Colonic mucosa (tissue), 4 donors: ENCODE measurements around the gene PARD6B. TPM values are rescaled to one million over a fixed set of nuclear protein-coding genes. Genes with fewer than 3 reads are reported as not detected.

Source experiments
- DNase-seq: peaks from one replicate; pipeline ENCODE4 v3.0.0-alpha.2; 2020
- H3K27ac ChIP-seq: fragments of 200-600 bp; one replicate; pipeline ENCODE4 v1.8.0; 2021
- H3K27me3 ChIP-seq: fragments of 200-600 bp; one replicate; pipeline ENCODE4 v1.8.0; 2021
- H3K36me3 ChIP-seq: fragments of 200-600 bp; one replicate; pipeline ENCODE4 v1.8.0; 2021
- H3K4me1 ChIP-seq: fragments of 200-600 bp; one replicate; pipeline ENCODE4 v1.8.0; 2021; ENCODE audit warnings: mild to moderate bottlenecking
- H3K4me3 ChIP-seq: fragments of 200-600 bp; one replicate; pipeline ENCODE4 v1.8.0; 2021
- H3K9ac ChIP-seq, 2 donors: one replicate each; pipeline ENCODE4 v1.7.0; 2013; ENCODE audit warnings: control low read depth in 2 of 2, low read depth in 2 of 2, low read length in 2 of 2
- H3K9me3 ChIP-seq: fragments of 200-600 bp; one replicate; pipeline ENCODE4 v1.8.0; 2021
- CTCF ChIP-seq: fragments of 200-600 bp; IDR thresholded peaks from one replicate; pipeline ENCODE4 v1.8.0; 2022; ENCODE audit warnings: antibody characterized with exemption, mild to moderate bottlenecking
- intact Hi-C: fragments of 100-400 bp; cut with DNase I; formaldehyde crosslinking; loops from one replicate; pipeline ENCODE4 v1.14.1; 2022
- total RNA-seq, 2 donors: library from RNA; stranded (reverse); fragmentation: NEBNext Ultra II Directional in 1 of 2; extraction: Animal tissue kit (Norgen Biotek cat#: 25700) in 1 of 2; gene quantifications; one replicate each; pipeline ENCODE4 v1.2.1, GENCODE V29; 2021
- donor health status: healthy.
- donor health status: DM: no; HTN: no; CAD: no.
- donor health status: DM: no; HTN: no; CAD: no.

Gene PARD6B
- total RNA-seq, 2 donors from 2014 or later = 16.6 to 35.6 TPM

GRCh38 chr20:50753152-50753551 is 21.8 kb downstream of the PARD6B start:
- intact Hi-C loops = no loop called here
- no peaks in the 10 kb centered on the region for H3K4me1 ChIP-seq
- no peak overlapping the region for H3K4me3 ChIP-seq
- no peaks in the 10 kb centered on the region for H3K9me3 ChIP-seq
- H3K27me3 ChIP-seq = no peaks in the 10 kb centered on the region
- H3K9ac ChIP-seq = no peak overlapping the region
- no peaks in the 10 kb centered on the region for H3K36me3 ChIP-seq
- TF ChIP-seq CTCF = no peak
- no peak for DNase-seq
- H3K27ac ChIP-seq = no peak overlapping the region

- no peaks in the 10 kb centered on the region for H3K36me3 ChIP-seq
- TF ChIP-seq CTCF = no peak
- intact Hi-C loops = no loop called here
- H3K4me1 ChIP-seq = no peaks in the 10 kb centered on the region
- H3K27me3 ChIP-seq = no peaks in the 10 kb centered on the region
- H3K27ac ChIP-seq = no peak overlapping the region
- H3K4me3 ChIP-seq = no peak overlapping the region
- no peaks in the 10 kb centered on the region for H3K9me3 ChIP-seq
- no peak for DNase-seq
- no peak overlapping the region for H3K9ac ChIP-seq
Observed at GRCh38 chr20:50754420-50754819, 23.0 kb downstream of the PARD6B start.

GRCh38 chr20:50756447-50756846 is 25.1 kb downstream of the PARD6B start:
- Histone ChIP-seq H3K9ac (no peak overlapping the region), H3K27ac (no peak overlapping the region), H3K36me3 (no peaks in the 10 kb centered on the region), H3K9me3 (no peaks in the 10 kb centered on the region), H3K4me1 (no peaks in the 10 kb centered on the region), H3K4me3 (no peak overlapping the region), H3K27me3 (no peaks in the 10 kb centered on the region)
- no peak for TF ChIP-seq CTCF
- no peak for DNase-seq
- intact Hi-C loops = no loop called here

DNA sequence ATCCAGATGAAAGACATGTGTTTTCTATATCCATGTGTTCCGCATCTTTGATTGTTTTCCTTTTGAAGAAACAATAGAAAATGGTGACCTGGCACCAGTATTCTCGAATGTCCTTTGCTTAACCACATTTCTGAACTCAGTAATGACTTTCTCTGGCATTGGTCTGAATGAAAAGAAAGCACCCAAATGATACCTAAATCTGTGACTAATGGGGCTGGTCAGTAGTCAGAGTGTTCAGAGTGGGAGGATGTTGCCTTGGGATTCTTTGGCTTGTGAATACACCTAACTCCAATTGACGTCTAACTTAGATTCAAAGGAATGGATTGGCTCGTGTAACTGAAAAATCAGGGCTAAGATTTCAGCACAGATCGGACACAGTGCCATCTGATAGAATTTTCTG is 27.1 kb downstream of the PARD6B start:
- H3K27ac ChIP-seq = no peak overlapping the region
- intact Hi-C loops = no loop called here
- H3K36me3 ChIP-seq = no peaks in the 10 kb centered on the region
- peaks cover 7% of the 10 kb centered on the region for H3K4me1 ChIP-seq
- no peak for TF ChIP-seq CTCF
- no peak overlapping the region for H3K9ac ChIP-seq
- H3K4me3 ChIP-seq = no peak overlapping the region
- DNase-seq = peak; percentile 5
- no peaks in the 10 kb centered on the region for H3K27me3 ChIP-seq
- H3K9me3 ChIP-seq = no peaks in the 10 kb centered on the region

DNA sequence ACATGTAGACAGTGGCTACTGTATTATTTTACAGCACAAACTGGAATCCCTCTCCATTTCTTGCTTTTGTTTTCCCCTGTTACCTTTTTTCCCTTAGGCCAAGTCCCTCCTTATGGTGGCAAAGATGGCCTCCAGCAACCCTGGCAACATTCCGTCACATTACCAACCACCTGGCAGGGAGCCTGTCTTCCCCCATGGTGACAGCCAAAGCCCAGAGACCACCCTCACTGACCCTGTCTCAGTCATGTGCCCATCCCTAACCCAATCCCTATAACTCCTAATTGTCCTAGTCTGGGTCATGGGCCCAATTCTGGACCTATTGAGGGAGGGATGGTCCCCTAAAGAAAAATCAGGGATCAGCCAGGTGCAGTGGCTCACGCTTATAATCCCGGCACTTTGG is 27.6 kb downstream of the PARD6B start:
- no peaks in the 10 kb centered on the region for H3K9me3 ChIP-seq
- no peak for TF ChIP-seq CTCF
- H3K36me3 ChIP-seq = no peaks in the 10 kb centered on the region
- H3K9ac ChIP-seq = no peak overlapping the region
- peaks cover 7% of the 10 kb centered on the region for H3K4me1 ChIP-seq
- no peak overlapping the region for H3K4me3 ChIP-seq
- intact Hi-C loops = no loop called here
- peak; percentile 15 for DNase-seq
- H3K27me3 ChIP-seq = no peaks in the 10 kb centered on the region
- no peak overlapping the region for H3K27ac ChIP-seq

- no peak overlapping the region for H3K9ac ChIP-seq
- TF ChIP-seq CTCF = no peak
- DNase-seq = no peak
- H3K4me1 ChIP-seq = peaks cover 7% of the 10 kb centered on the region
- H3K27me3 ChIP-seq = no peaks in the 10 kb centered on the region
- no peak overlapping the region for H3K4me3 ChIP-seq
- intact Hi-C loops = no loop called here
- no peak overlapping the region for H3K27ac ChIP-seq
- H3K9me3 ChIP-seq = no peaks in the 10 kb centered on the region
- H3K36me3 ChIP-seq = no peaks in the 10 kb centered on the region
Observed at GRCh38 chr20:50759678-50760077, 28.3 kb downstream of the PARD6B start.
